GM19324 (cell line): ENCODE results near the gene CREB3L1.

Experiments
- ATAC-seq: cut with Tn5 transposase; IDR thresholded peaks from one replicate; pipeline ENCODE4 v1.9.1; 2021; ENCODE audit warnings: mild to moderate bottlenecking, moderate library complexity; ENCODE audit not compliant: unreplicated experiment, low FRiP score

CREB3L1 gene

GRCh38 chr11:46338988-46339666 is 61.7 kb downstream of the CREB3L1 start:
- no peak for ATAC-seq

DNA sequence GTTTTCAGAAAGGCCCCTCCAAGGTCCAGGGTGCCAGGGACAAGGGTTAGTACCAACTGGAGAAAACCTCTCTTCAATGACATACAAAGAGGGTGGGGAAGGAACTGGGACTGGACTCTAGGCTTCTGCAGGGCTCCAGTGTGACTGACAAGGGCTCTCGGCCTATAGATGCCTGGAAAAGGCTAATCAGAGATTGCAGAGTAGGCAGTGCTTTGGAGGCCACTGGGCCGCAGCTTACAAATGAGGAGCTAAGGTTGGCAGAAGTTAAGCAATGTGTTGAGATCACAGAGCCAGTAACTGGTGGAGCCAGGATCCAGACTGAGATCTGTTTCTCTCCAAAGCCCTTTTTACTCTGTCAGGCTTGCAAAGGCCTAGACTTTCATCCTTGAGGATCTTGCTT is 62.4 kb downstream of the CREB3L1 start:
- no peak for ATAC-seq

DNA sequence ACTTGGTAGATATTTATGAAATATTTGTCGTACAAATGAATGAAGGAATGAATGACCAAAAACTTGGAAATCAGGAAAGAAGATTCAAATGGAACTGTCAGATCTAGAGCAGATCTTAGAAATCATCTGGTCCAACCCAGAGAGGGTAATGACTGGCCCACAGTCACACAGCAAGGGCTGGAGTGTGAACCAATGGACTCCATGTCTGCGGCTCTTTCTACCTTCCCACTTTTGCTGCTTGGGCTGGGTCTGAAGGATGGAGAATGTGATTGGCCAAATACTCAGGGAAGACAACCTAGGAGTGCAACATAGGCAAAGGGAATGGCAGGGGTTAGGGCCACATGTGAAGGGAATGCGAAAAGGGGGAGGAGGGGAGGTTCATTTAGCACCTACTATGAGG is 64.0 kb downstream of the CREB3L1 start:
- no peak for ATAC-seq

DNA sequence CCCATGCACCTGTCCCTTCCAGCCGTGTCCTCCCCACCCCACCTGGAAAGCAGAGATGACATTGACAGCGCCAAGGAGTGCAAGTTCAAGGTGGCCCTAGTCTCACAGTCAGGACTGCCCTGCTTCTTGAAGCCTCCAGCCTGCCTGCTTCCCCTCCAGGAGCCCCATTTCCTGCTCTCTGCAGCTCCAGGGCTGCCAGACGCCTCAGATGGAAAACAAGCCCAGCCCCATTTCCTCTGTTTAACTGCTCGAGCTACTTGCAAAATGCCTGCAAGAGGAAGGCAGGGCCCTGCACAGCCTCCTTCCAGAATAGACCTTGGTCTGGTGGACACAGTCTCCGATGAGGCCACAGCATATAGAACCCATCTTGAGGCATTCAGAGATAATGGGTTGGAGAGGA is 64.8 kb downstream of the CREB3L1 start:
- ATAC-seq: no peak

- ATAC-seq: no peak
Measured at GRCh38 chr11:46343520-46343919, 66.1 kb downstream of the CREB3L1 start.

DNA sequence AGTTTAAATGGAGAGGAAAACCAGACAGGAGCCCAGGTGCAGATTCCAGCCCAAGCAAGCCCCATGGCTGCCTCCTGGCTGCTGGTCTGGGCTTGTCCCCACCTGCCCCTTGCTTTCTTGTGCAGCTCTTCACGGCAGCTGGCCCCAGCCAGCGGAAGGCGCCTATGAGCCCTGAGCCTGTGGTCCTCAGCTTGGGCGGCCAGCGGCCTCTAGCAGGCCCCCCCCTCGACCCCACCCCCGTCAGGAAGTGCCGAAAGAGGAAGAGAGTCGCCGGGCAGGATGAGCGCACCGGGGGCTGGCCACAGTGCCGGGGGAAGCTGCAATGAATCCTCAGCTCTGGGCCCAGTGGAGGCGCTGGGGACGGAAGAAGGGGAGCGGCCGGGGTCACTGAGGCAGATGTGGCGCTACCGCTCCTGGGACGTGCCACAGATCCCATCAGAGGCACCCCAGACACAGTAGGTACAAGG is 67.7 kb downstream of the CREB3L1 start:
- no peak for ATAC-seq

DNA sequence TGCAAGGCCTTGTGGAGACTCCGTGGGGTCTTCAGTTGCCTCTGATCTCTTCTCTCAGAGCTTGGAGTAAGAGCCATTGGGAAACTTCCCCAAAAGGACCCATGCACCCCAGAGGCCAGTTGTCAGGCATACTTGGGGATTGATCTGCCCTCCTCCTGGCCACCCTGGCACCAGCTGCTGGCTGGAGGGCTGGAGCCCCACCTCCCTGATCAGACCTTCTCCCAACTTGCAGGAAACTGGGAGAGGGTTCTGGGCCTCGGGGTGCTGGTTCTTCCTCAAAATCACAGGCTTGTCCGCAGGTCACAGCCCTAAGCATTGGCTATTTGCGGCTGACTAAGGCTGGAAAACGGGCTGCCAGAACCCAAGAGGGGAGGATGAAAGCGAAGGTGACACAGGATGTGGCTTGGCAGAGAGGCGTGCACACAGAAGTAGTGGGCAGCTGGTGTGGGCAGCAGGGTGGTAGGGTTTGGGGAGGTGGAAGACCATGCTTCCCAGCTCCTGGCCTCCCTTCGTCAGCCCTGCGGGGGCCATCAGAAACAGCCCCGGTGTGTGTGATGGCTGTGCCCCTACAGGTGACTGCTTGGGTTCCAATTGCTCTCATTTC is 68.5 kb downstream of the CREB3L1 start:
- ATAC-seq: no peak

DNA sequence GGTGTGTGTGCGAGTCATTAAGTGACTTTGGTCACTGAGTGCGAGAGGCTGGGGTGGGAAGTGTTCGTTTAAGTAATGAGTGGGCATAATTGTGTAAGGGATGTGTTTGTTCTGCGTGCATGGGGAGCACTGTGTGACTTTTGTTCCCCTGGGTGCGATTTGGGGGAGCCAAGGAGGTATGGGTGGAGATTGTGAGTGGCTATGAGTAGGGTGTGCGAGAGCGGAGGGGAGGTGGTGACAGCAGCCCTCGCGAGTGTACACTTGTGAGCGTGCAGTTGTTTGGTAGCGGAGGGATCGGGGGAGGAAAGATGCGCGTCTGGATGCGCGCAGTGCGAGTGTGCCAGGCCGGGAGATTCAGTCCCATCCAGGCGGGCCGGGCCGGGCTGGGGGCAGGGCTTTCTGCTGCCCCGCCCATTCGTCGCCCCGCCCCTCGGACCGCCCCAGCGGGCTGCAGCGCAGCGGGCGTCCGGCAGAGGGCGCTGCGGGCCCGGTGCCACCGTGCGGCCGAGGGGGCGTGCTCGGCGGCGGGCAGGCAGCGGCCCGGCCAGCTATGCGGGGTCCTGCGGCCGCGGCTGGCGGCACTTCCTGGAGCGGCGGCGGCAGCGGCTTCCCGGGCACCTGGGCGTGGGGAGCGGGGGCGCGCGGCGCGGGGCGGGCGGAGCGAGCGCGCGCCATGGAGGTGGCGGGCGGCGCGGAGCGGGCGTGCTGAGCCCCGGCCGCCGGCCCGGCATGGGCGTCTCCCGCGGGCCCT is 69.6 kb downstream of the CREB3L1 start, which contains the start of gene DGKZ:
Gene DGKZ, plus strand, starts transcription at position 578 of the 751 bp plus-strand sequence. CDS start 197 bp downstream, outside the sequence.
- peak; percentile 78 for ATAC-seq

GRCh38 chr11:46347637-46348311 is 70.3 kb downstream of the CREB3L1 start:
- no peak for ATAC-seq

DNA sequence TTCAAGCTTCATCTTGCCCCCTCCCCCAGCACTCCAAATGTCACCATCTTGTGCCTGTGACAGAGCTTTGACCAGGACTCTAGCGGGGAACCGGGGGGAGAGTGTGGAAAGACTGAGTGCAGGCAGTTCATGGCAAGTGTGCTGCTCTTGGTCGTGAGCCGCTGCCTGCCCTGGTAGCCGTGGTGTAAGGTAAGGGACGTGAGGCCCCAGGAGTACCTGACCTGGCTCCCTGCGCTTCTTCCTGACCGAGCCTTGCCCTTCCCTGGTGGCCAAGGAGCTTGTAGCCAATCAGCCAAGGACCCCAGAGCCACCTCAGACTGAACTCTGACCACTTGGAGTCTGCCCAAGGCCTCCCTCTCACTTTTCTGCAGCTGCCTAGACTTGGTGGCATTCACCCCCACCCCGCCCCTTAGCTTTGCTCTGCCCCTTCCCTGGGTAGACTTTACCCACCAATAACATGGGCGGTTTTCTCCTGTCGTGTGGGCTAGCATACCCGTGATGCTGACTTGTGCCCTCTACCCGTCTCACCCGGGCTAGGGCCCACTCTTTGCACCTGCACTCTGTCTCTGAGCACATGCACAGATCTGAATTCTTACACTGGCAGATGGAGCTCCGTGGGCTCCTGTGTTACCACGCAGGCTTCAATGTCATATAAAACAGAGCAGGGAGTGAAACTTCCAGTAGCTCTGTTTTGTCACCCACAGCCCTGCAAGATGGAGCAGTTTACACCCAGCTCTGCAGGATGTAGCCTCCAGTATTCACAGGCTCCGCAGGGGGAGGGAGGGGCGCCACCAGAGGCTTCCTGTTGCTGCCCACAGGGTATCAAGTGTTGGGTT is 71.3 kb downstream of the CREB3L1 start:
- ATAC-seq: no peak

DNA sequence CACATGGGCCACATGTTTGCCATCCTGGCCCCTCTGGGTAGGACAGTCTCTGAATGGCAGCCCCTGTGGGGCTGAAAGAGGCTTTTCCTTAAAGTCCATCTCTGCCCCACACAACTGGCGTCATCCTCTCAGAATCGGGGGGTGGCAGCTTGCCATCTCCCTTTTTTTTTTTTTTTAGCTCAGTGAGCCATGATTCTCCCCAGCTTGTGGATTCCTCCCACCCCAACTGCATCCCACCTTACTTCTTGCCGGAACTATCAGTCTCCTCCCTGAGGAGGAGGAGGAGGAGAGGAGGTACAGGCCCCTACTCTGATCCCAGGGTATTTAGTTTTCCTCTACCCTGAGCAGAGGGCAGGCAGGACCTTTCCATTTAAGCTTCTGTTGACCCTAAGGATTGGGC is 73.2 kb downstream of the CREB3L1 start:
- no peak for ATAC-seq

GRCh38 chr11:46351148-46351547 is 73.7 kb downstream of the CREB3L1 start:
- no peak for ATAC-seq

- no peak for ATAC-seq
Measured at GRCh38 chr11:46351606-46352005, 74.1 kb downstream of the CREB3L1 start.

DNA sequence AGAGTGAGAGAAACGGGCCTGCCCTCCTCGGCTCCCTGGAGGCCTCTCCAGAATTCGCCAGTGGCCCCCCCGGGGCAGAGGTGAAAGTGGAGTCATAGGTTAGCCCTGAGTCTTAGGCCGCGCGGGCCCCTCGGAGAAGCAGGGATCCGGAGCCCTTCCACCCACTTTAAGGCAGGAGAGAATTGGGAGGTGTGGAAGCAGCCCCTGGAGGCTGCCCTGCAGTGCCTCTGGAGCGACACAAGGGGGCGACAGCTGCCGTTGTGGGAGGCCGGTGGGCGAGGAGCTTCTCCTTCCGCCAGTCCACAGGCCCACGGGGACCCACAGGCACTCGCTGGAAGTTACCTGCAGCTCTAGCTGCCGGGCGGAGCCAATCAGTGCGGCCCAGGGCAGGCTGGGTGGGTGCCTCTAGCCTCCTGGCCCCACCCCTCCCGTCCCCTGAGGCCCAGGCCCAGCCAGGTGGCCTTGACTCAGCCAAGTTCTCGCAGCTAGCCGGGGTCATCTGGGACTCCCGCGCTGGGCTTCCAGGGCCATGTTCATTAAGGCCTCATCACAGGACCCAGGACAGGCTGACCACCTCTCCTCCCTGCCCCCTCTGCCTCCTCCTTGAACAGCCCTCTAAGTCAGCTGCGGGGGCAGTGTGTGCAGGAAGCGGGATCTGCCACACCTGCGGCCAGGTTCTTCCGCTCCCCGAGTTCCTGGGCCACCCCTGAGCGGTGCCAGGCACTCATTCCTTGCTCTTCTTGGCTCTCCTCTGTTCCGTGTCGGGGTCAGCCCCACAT is 74.8 kb downstream of the CREB3L1 start:
- ATAC-seq: no peak

DNA sequence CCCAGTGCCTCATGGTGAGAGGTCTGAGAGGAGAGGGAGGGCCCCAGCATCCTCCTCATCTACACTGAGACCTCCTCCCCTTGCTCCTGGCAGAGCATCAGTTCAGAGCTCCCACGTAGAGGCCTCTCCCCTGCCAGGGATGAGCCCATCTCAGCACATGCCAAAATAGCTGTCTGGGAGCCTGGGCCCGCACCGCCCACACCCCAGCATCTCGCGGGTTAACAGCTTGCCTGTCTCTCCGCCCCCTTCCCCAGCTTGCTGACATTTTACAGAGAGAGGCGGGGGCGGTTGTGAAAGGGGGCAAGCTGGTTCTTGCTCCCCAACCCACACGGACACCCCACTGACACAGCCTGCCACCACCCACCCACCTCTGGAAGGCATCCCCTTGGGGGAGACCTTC is 76.2 kb downstream of the CREB3L1 start:
- no peak for ATAC-seq

DNA sequence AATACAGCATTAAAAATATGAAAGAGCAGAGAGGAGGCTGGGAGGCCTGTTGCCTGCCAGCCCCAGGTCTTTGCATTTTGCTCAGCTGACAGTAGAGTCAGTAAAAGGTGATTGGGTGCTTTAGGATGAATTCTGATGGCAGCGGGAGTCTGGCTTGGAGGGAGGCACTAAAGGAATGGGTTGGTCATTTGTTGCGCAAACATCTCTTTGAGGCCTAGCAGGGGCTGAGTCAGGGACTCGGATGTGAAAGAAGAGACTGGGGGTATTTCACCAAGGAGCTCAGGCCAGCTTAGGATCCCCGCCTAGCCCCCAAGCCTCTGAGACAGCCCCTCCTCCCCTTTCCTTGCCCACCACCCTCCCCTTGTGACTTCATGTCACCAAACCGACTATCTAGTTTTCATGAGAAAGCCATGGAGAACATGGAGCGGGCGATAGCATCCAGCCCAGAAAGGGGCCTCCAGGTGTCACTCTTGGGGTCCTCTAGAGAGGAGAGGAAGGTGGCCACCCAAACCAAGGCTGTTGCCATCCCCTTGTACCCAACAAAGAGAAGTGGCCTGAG is 79.5 kb downstream of the CREB3L1 start:
- no peak for ATAC-seq

GRCh38 chr11:46357483-46357936 is 80.0 kb downstream of the CREB3L1 start:
- ATAC-seq: no peak

- no peak for ATAC-seq
Measured at GRCh38 chr11:46359953-46360352, 82.5 kb downstream of the CREB3L1 start.

- ATAC-seq: no peak
Measured at GRCh38 chr11:46360878-46361277, 83.4 kb downstream of the CREB3L1 start.
